ENCODE data around the gene CAPN13. TPM values are rescaled to one million over a fixed set of nuclear protein-coding genes. Genes with fewer than 3 reads are reported as not detected.

CAPN13 gene
- polyA plus RNA-seq, 1 donor (not counting 4 experiments of a cell fraction or from before 2014, with no cell fraction given), result not detected

- Histone ChIP-seq H3K27ac (ENCODE audit: control insufficient read depth, insufficient read depth, low read length) (no peak overlapping the region), H3K9me3 (ENCODE audit: control insufficient read depth, low read depth, low read length) (no peaks in the 10 kb centered on the region), H3K4me2 (ENCODE audit: control insufficient read depth, extremely low read depth, insufficient read depth, low read depth, low read length) (no peak overlapping the region), H4K20me1 (ENCODE audit: control insufficient read depth, extremely low read depth, insufficient read depth, low read length) (no peaks in the 10 kb centered on the region), H3K27me3 (ENCODE audit: control insufficient read depth, extremely low read depth, insufficient read depth, low read length) (peaks cover 7% of the 10 kb centered on the region), H3K79me2 (ENCODE audit: control insufficient read depth, insufficient read depth, low read length) (no peaks in the 10 kb centered on the region), H3K36me3 (ENCODE audit: control insufficient read depth in 2 of 2, extremely low read depth in 1 of 2, insufficient read depth in 2 of 2, low read length in 2 of 2) (no peaks in the 10 kb centered on the region), H3K9ac (ENCODE audit: control insufficient read depth, extremely low read depth, insufficient read depth, low read length) (no peak overlapping the region), H3K4me1 (ENCODE audit: control insufficient read depth, extremely low read depth, insufficient read depth, low read length) (no peaks in the 10 kb centered on the region), H3K9me1 (ENCODE audit: control insufficient read depth, extremely low read depth, insufficient read depth, low read length) (no peaks in the 10 kb centered on the region), H2AFZ (ENCODE audit: control insufficient read depth, low read length) (no peak overlapping the region), H3K4me3 (ENCODE audit: control insufficient read depth in 2 of 3, extremely low read depth in 1 of 3, insufficient read depth in 2 of 3, low read depth in 1 of 3, low read length in 3 of 3) (no peak overlapping the region)
- dilution Hi-C loops (cut with MboI; ENCODE audit: extremely low pct_ligation_motif_present, low sequenced_read_pairs), result no loop called here
- DNase-seq (ENCODE audit: low read depth, low spot score) (no peak), FAIRE-seq (no peak)
- TF ChIP-seq EZH2 (IDR thresholded peaks at IDR 0.05; ENCODE audit: low read length), result no peak
- TF ChIP-seq CTCF (optimal IDR thresholded peaks at IDR 0.05 in 1 of 3, IDR thresholded peaks at IDR 0.05 in 1 of 3, conservative IDR thresholded peaks at IDR 0.05 in 1 of 3; ENCODE audit: extremely low read depth in 1 of 3, insufficient read depth in 2 of 3, low read length in 3 of 3), result no peak
Measured at GRCh38 chr2:30677231-30677630, 130.0 kb downstream of the CAPN13 start.

GRCh38 chr2:30675758-30676157 lies 131.5 kb downstream of the CAPN13 start:
- dilution Hi-C loops (cut with MboI; ENCODE audit: extremely low pct_ligation_motif_present, low sequenced_read_pairs), result no loop called here
- no peaks in the 10 kb centered on the region for H4K20me1 ChIP-seq (ENCODE audit: control insufficient read depth, extremely low read depth, insufficient read depth, low read length)
- H2AFZ ChIP-seq (ENCODE audit: control insufficient read depth, low read length), result no peak overlapping the region
- H3K4me1 ChIP-seq (ENCODE audit: control insufficient read depth, extremely low read depth, insufficient read depth, low read length), result no peaks in the 10 kb centered on the region
- H3K9me3 ChIP-seq (ENCODE audit: control insufficient read depth, low read depth, low read length), result no peaks in the 10 kb centered on the region
- no peak for FAIRE-seq
- TF ChIP-seq EZH2 (IDR thresholded peaks at IDR 0.05; ENCODE audit: low read length) (no peak), CTCF (optimal IDR thresholded peaks at IDR 0.05 in 1 of 3, IDR thresholded peaks at IDR 0.05 in 1 of 3, conservative IDR thresholded peaks at IDR 0.05 in 1 of 3; ENCODE audit: extremely low read depth in 1 of 3, insufficient read depth in 2 of 3, low read length in 3 of 3) (no peak)
- DNase-seq (ENCODE audit: low read depth, low spot score), result no peak
- H3K9ac ChIP-seq (ENCODE audit: control insufficient read depth, extremely low read depth, insufficient read depth, low read length), result no peak overlapping the region
- no peaks in the 10 kb centered on the region for H3K36me3 ChIP-seq (ENCODE audit: control insufficient read depth in 2 of 2, extremely low read depth in 1 of 2, insufficient read depth in 2 of 2, low read length in 2 of 2)
- no peak overlapping the region for H3K4me3 ChIP-seq (ENCODE audit: control insufficient read depth in 2 of 3, extremely low read depth in 1 of 3, insufficient read depth in 2 of 3, low read depth in 1 of 3, low read length in 3 of 3)
- peaks cover 7% of the 10 kb centered on the region for H3K27me3 ChIP-seq (ENCODE audit: control insufficient read depth, extremely low read depth, insufficient read depth, low read length)
- no peaks in the 10 kb centered on the region for H3K79me2 ChIP-seq (ENCODE audit: control insufficient read depth, insufficient read depth, low read length)
- H3K4me2 ChIP-seq (ENCODE audit: control insufficient read depth, extremely low read depth, insufficient read depth, low read depth, low read length), result no peak overlapping the region
- H3K9me1 ChIP-seq (ENCODE audit: control insufficient read depth, extremely low read depth, insufficient read depth, low read length), result no peaks in the 10 kb centered on the region
- H3K27ac ChIP-seq (ENCODE audit: control insufficient read depth, insufficient read depth, low read length), result no peak overlapping the region

Measured in keratinocyte (primary cell).